GM23338 (cell line): ENCODE results near the gene CARMIL1. TPM values are rescaled to one million over a fixed set of nuclear protein-coding genes. Genes with fewer than 3 reads are reported as not detected.

Experiments
- ATAC-seq: fragments of 200-7000 bp; cut with Tn5 transposase; 3 replicates; pipeline ENCODE4 v1.9.1; 2020
- DNase-seq: peaks from one replicate; pipeline ENCODE4 v3.0.0-alpha.2; 2015; ENCODE audit warnings: low spot score
- H2AFZ ChIP-seq: fragments of 200-600 bp; sonication (generic); 2 replicates; pipeline ENCODE4 v1.8.0; 2016; ENCODE audit warnings: antibody characterized with exemption, mild to moderate bottlenecking, moderate library complexity
- H3F3A ChIP-seq: fragments of 200-600 bp; sonication (generic); replicated peaks from 2 replicates; pipeline ENCODE4 v1.8.0; 2017; ENCODE audit warnings: antibody characterized with exemption, mixed run types, low read depth
- H3K27ac ChIP-seq: fragments of 200-600 bp; sonication (generic); 2 replicates; pipeline ENCODE4 v1.6.1; 2016; ENCODE audit warnings: low read depth
- H3K27me3 ChIP-seq: fragments of 200-600 bp; sonication (generic); 2 replicates; pipeline ENCODE4 v1.8.0; 2016; ENCODE audit warnings: mild to moderate bottlenecking, mixed run types, moderate library complexity; ENCODE audit not compliant: insufficient read depth
- H3K36me3 ChIP-seq: fragments of 200-600 bp; sonication (generic); 2 replicates; pipeline ENCODE4 v1.8.0; 2016; ENCODE audit warnings: mild to moderate bottlenecking; ENCODE audit not compliant: insufficient read depth
- H3K4me1 ChIP-seq: fragments of 200-600 bp; sonication (generic); 2 replicates; pipeline ENCODE4 v1.8.0; 2016; ENCODE audit warnings: mild to moderate bottlenecking, moderate library complexity; ENCODE audit not compliant: insufficient read depth
- H3K4me2 ChIP-seq: fragments of 200-600 bp; sonication (generic); 2 replicates; pipeline ENCODE4 v1.7.1; 2017; ENCODE audit warnings: mixed run types
- H3K4me3 ChIP-seq: fragments of 200-600 bp; sonication (generic); 2 replicates; pipeline ENCODE4 v1.6.1; 2016; ENCODE audit warnings: mixed run types
- H3K79me2 ChIP-seq: fragments of 200-600 bp; sonication (generic); replicated peaks from 2 replicates; pipeline ENCODE4 v1.8.0; 2017; ENCODE audit warnings: mild to moderate bottlenecking; ENCODE audit not compliant: insufficient read depth
- H3K9me2 ChIP-seq: fragments of 200-600 bp; sonication (generic); 2 replicates; pipeline ENCODE4 v1.8.0; 2017; ENCODE audit not compliant: insufficient read depth
- H4K20me1 ChIP-seq: fragments of 200-600 bp; sonication (generic); replicated peaks from 2 replicates; pipeline ENCODE4 v1.8.0; 2017; ENCODE audit warnings: mild to moderate bottlenecking; ENCODE audit not compliant: insufficient read depth
- H3K27ac Mint-ChIP-seq: 2 replicates; pipeline ENCODE4 v1.8.0; 2020; ENCODE audit warnings: inconsistent platforms, mild to moderate bottlenecking, moderate library complexity, mixed read lengths
- H3K27me3 Mint-ChIP-seq: 3 replicates; pipeline ENCODE4 v1.8.0; 2022; ENCODE audit warnings: low read depth, mild to moderate bottlenecking, moderate library complexity, mixed read lengths, inconsistent platforms; ENCODE audit not compliant: insufficient read depth, poor library complexity
- H3K36me3 Mint-ChIP-seq: 3 replicates; pipeline ENCODE4 v1.8.0; 2021; ENCODE audit warnings: low read depth, mild to moderate bottlenecking, inconsistent platforms, moderate library complexity, mixed read lengths
- H3K4me1 Mint-ChIP-seq: 3 replicates; pipeline ENCODE4 v1.8.0; 2020; ENCODE audit warnings: mild to moderate bottlenecking, inconsistent platforms, mixed read lengths
- H3K4me3 Mint-ChIP-seq: 3 replicates; pipeline ENCODE4 v1.8.0; 2021; ENCODE audit warnings: moderate library complexity, mild to moderate bottlenecking, inconsistent platforms, mixed read lengths
- H3K9me3 Mint-ChIP-seq: 3 replicates; pipeline ENCODE4 v1.8.0; 2020; ENCODE audit warnings: moderate library complexity, mild to moderate bottlenecking, inconsistent platforms, mixed read lengths
- CREB1 ChIP-seq: fragments of 250-450 bp; sonication (Bioruptor Pico); IDR thresholded peaks from 2 replicates; pipeline ENCODE4 v1.5.0; 2020; ENCODE audit warnings: low read depth, mild to moderate bottlenecking, moderate library complexity
- EZH2 ChIP-seq: fragments of 200-600 bp; sonication (generic); IDR thresholded peaks from one replicate; pipeline ENCODE4 v1.8.0; 2017; ENCODE audit warnings: antibody characterized with exemption, mild to moderate bottlenecking, low read depth; ENCODE audit not compliant: unreplicated experiment
- EZH2phosphoT487 ChIP-seq: fragments of 200-600 bp; sonication (generic); IDR thresholded peaks from one replicate; pipeline ENCODE4 v1.8.1; 2018; ENCODE audit warnings: antibody characterized with exemption; ENCODE audit not compliant: unreplicated experiment
- JUNB ChIP-seq: IDR thresholded peaks from one replicate; pipeline ENCODE4 v1.6.1; 2016; ENCODE audit warnings: antibody characterized with exemption; ENCODE audit not compliant: unreplicated experiment
- NANOG ChIP-seq: IDR thresholded peaks from 2 replicates; pipeline ENCODE4 v1.6.1; 2016; ENCODE audit warnings: antibody characterized with exemption, borderline replicate concordance
- POLR2AphosphoS5 ChIP-seq: IDR thresholded peaks from 2 replicates; pipeline ENCODE4 v1.6.1; 2016; ENCODE audit warnings: antibody characterized with exemption, low read depth
- STAT1 ChIP-seq: IDR thresholded peaks from one replicate; pipeline ENCODE4 v1.6.1; 2016; ENCODE audit warnings: antibody characterized with exemption; ENCODE audit not compliant: unreplicated experiment
- ZNF114 ChIP-seq: fragments of 250-450 bp; sonication (Bioruptor Pico); IDR thresholded peaks from 2 replicates; pipeline ENCODE4 v1.5.0; 2020; ENCODE audit warnings: mild to moderate bottlenecking, moderate library complexity
- ZNF331 ChIP-seq: fragments of 250-450 bp; sonication (Bioruptor Pico); IDR thresholded peaks from 2 replicates; pipeline ENCODE4 v1.5.0; 2020; ENCODE audit warnings: low read depth, mild to moderate bottlenecking, moderate library complexity
- polyA plus RNA-seq: library from polyadenylated mRNA; unstranded; fragments of >200 nt; fragmentation: Nextera tagmentation; extraction: Ambion mirVana; gene quantifications from 2 replicates; pipeline ENCODE4 v1.2.1, GENCODE V29; 2016
- total RNA-seq: library from RNA; depleted of rRNA; stranded (reverse); fragments of >200 nt; shearing (Covaris generic); gene quantifications from 2 replicates; pipeline ENCODE4 v1.2.3, GENCODE V29; 2014
- TF ChIP-seq, protein P1 (sequence below), 2 experiments: fragments of 200-600 bp in 1 of 2; sonication (generic) in 1 of 2; conservative IDR thresholded peaks; 2 replicates each; pipeline versions ENCODE4 v1.5.1 to v1.6.1; 2016 to 2017; ENCODE audit warnings: antibody characterized with exemption in 2 of 2, low read depth in 2 of 2, mild to moderate bottlenecking in 2 of 2, moderate library complexity in 1 of 2
- TF ChIP-seq, protein P2 (sequence below): fragments of 250-450 bp; sonication (Bioruptor Pico); IDR thresholded peaks from 2 replicates; pipeline ENCODE4 v1.5.0; 2020; ENCODE audit warnings: mild to moderate bottlenecking, moderate library complexity
- TF ChIP-seq, protein P3 (sequence below): IDR thresholded peaks from one replicate; pipeline ENCODE4 v1.6.1; 2018; ENCODE audit warnings: antibody characterized with exemption; ENCODE audit not compliant: unreplicated experiment
- TF ChIP-seq, protein P4 (sequence below): IDR thresholded peaks from 2 replicates; pipeline ENCODE4 v1.6.1; 2016; ENCODE audit warnings: antibody characterized with exemption

The CARMIL1 gene
- total and polyA plus RNA-seq, 2 experiments from 2014 or later, result 43.2 to 66.9 TPM

DNA sequence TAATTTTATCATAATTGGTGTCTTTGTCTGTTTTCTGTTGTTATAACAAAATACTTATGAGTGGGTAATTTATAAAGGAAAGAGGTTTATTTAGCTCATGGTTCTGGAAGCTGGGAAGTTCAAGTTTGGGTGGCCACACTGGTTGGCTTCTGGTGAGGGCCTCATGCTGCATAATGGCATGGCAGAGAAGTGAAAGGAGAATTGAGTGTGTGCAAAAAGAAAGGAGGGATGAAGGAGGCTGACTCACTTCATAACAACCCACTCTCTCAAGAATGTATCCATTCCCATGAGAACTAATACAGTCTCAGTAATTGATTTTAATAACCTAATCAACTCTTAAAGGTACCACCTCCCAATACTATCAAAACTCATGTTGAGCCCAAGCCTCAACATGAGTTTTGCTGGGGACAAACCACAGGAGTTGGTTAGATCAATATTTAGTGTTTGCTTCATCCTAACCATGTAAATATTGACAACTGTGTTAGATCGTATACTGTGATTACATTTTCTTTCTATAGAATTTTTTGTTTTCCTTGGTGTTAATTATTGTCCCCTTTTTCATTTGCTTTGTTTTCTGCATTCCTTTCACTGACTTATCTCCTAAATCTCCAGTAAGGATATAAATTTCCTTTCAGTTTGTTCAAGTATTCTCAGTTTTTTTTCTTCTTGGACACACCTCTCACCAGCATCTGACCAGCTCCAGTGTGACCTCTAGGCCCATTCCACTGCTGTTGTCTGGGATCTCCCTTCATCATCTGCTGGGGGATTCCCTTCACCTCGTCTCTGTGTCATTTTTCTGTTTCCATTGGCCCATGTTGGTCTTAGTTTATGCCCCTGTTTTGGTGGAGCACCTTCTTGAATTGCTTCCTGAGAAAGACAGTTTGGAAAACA, 318.0 kb downstream of the CARMIL1 start:
- Histone ChIP-seq H4K20me1 (no peaks in the 10 kb centered on the region), H3K79me2 (no peaks in the 10 kb centered on the region), H2AFZ (no peak overlapping the region), H3K9me2 (no peaks in the 10 kb centered on the region), H3K27ac (no peak overlapping the region), H3F3A (no peaks in the 10 kb centered on the region), H3K27me3 (no peaks in the 10 kb centered on the region), H3K4me2 (no peak overlapping the region), H3K4me3 (no peak overlapping the region), H3K36me3 (0 out of 2 replicates have a peak, but pooled peaks cover 8% of the 10 kb centered on the region), H3K4me1 (no peaks in the 10 kb centered on the region)
- DNase-seq (no peak), ATAC-seq (no peak)
- TF ChIP-seq, protein P1, sequence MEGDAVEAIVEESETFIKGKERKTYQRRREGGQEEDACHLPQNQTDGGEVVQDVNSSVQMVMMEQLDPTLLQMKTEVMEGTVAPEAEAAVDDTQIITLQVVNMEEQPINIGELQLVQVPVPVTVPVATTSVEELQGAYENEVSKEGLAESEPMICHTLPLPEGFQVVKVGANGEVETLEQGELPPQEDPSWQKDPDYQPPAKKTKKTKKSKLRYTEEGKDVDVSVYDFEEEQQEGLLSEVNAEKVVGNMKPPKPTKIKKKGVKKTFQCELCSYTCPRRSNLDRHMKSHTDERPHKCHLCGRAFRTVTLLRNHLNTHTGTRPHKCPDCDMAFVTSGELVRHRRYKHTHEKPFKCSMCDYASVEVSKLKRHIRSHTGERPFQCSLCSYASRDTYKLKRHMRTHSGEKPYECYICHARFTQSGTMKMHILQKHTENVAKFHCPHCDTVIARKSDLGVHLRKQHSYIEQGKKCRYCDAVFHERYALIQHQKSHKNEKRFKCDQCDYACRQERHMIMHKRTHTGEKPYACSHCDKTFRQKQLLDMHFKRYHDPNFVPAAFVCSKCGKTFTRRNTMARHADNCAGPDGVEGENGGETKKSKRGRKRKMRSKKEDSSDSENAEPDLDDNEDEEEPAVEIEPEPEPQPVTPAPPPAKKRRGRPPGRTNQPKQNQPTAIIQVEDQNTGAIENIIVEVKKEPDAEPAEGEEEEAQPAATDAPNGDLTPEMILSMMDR (conservative IDR thresholded peaks at IDR 0.05; ENCODE audit: low read depth in 2 of 2), result no peak
- TF ChIP-seq ZNF331 (no peak), NANOG (no peak), POLR2AphosphoS5 (no peak), STAT1 (no peak), EZH2 (no peak), JUNB (no peak), EZH2phosphoT487 (no peak), ZNF114 (CRISPR knock-in tag) (no peak), CREB1 (no peak)
- TF ChIP-seq, protein P2, sequence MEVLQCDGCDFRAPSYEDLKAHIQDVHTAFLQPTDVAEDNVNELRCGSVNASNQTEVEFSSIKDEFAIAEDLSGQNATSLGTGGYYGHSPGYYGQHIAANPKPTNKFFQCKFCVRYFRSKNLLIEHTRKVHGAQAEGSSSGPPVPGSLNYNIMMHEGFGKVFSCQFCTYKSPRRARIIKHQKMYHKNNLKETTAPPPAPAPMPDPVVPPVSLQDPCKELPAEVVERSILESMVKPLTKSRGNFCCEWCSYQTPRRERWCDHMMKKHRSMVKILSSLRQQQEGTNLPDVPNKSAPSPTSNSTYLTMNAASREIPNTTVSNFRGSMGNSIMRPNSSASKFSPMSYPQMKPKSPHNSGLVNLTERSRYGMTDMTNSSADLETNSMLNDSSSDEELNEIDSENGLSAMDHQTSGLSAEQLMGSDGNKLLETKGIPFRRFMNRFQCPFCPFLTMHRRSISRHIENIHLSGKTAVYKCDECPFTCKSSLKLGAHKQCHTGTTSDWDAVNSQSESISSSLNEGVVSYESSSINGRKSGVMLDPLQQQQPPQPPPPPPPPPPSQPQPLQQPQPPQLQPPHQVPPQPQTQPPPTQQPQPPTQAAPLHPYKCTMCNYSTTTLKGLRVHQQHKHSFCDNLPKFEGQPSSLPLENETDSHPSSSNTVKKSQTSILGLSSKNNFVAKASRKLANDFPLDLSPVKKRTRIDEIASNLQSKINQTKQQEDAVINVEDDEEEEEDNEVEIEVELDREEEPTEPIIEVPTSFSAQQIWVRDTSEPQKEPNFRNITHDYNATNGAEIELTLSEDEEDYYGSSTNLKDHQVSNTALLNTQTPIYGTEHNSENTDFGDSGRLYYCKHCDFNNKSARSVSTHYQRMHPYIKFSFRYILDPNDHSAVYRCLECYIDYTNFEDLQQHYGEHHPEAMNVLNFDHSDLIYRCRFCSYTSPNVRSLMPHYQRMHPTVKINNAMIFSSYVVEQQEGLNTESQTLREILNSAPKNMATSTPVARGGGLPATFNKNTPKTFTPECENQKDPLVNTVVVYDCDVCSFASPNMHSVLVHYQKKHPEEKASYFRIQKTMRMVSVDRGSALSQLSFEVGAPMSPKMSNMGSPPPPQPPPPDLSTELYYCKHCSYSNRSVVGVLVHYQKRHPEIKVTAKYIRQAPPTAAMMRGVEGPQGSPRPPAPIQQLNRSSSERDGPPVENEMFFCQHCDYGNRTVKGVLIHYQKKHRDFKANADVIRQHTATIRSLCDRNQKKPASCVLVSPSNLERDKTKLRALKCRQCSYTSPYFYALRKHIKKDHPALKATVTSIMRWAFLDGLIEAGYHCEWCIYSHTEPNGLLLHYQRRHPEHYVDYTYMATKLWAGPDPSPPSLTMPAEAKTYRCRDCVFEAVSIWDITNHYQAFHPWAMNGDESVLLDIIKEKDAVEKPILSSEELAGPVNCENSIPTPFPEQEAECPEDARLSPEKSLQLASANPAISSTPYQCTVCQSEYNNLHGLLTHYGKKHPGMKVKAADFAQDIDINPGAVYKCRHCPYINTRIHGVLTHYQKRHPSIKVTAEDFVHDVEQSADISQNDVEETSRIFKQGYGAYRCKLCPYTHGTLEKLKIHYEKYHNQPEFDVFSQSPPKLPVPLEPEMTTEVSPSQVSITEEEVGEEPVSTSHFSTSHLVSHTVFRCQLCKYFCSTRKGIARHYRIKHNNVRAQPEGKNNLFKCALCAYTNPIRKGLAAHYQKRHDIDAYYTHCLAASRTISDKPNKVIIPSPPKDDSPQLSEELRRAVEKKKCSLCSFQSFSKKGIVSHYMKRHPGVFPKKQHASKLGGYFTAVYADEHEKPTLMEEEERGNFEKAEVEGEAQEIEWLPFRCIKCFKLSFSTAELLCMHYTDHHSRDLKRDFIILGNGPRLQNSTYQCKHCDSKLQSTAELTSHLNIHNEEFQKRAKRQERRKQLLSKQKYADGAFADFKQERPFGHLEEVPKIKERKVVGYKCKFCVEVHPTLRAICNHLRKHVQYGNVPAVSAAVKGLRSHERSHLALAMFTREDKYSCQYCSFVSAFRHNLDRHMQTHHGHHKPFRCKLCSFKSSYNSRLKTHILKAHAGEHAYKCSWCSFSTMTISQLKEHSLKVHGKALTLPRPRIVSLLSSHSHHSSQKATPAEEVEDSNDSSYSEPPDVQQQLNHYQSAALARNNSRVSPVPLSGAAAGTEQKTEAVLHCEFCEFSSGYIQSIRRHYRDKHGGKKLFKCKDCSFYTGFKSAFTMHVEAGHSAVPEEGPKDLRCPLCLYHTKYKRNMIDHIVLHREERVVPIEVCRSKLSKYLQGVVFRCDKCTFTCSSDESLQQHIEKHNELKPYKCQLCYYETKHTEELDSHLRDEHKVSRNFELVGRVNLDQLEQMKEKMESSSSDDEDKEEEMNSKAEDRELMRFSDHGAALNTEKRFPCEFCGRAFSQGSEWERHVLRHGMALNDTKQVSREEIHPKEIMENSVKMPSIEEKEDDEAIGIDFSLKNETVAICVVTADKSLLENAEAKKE, result no peak
- TF ChIP-seq, protein P3, sequence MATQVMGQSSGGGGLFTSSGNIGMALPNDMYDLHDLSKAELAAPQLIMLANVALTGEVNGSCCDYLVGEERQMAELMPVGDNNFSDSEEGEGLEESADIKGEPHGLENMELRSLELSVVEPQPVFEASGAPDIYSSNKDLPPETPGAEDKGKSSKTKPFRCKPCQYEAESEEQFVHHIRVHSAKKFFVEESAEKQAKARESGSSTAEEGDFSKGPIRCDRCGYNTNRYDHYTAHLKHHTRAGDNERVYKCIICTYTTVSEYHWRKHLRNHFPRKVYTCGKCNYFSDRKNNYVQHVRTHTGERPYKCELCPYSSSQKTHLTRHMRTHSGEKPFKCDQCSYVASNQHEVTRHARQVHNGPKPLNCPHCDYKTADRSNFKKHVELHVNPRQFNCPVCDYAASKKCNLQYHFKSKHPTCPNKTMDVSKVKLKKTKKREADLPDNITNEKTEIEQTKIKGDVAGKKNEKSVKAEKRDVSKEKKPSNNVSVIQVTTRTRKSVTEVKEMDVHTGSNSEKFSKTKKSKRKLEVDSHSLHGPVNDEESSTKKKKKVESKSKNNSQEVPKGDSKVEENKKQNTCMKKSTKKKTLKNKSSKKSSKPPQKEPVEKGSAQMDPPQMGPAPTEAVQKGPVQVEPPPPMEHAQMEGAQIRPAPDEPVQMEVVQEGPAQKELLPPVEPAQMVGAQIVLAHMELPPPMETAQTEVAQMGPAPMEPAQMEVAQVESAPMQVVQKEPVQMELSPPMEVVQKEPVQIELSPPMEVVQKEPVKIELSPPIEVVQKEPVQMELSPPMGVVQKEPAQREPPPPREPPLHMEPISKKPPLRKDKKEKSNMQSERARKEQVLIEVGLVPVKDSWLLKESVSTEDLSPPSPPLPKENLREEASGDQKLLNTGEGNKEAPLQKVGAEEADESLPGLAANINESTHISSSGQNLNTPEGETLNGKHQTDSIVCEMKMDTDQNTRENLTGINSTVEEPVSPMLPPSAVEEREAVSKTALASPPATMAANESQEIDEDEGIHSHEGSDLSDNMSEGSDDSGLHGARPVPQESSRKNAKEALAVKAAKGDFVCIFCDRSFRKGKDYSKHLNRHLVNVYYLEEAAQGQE, result no peak
- TF ChIP-seq, protein P4, sequence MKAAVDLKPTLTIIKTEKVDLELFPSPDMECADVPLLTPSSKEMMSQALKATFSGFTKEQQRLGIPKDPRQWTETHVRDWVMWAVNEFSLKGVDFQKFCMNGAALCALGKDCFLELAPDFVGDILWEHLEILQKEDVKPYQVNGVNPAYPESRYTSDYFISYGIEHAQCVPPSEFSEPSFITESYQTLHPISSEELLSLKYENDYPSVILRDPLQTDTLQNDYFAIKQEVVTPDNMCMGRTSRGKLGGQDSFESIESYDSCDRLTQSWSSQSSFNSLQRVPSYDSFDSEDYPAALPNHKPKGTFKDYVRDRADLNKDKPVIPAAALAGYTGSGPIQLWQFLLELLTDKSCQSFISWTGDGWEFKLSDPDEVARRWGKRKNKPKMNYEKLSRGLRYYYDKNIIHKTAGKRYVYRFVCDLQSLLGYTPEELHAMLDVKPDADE, result no peak
- Mint-ChIP-seq H3K36me3 (peaks cover 7% of the 10 kb centered on the region; the same call in 2 of the 3 replicates), H3K4me3 (no peak overlapping the region), H3K27ac (no peak overlapping the region), H3K9me3 (no peaks in the 10 kb centered on the region), H3K27me3 (peaks cover 2% of the 10 kb centered on the region), H3K4me1 (peaks cover 6% of the 10 kb centered on the region; the same call in 2 of the 3 replicates)
